ENCODE results near the gene C2CD3. TPM values are rescaled to one million over a fixed set of nuclear protein-coding genes. Genes with fewer than 3 reads are reported as not detected.

C2CD3 gene
- total RNA-seq, 1 experiment from 2014 or later = 22.0 TPM

- Histone ChIP-seq H3K79me2 (ENCODE audit: insufficient read depth, low read length) (no peaks in the 10 kb centered on the region), H2AK5ac (ENCODE audit: insufficient read length, low read length) (no peak overlapping the region), H2AFZ (ENCODE audit: low read length) (no peak overlapping the region), H4K20me1 (ENCODE audit: control insufficient read depth, insufficient read depth, insufficient read length) (no peaks in the 10 kb centered on the region), H2BK120ac (ENCODE audit: low read depth, low read length, poor library complexity, severe bottlenecking) (no peak overlapping the region), H2BK5ac (ENCODE audit: insufficient read length, low read length) (no peak overlapping the region), H3K4me1 (ENCODE audit: insufficient read depth, low read length) (peaks cover 1% of the 10 kb centered on the region; the same call in 1 of the 2 replicates), H4K91ac (ENCODE audit: insufficient read length, low read depth, low read length) (no peak overlapping the region), H3K27me3 (ENCODE audit: insufficient read depth, low read length) (no peaks in the 10 kb centered on the region), H3K79me1 (ENCODE audit: insufficient read depth, low read depth, low read length, poor library complexity, severe bottlenecking) (no peaks in the 10 kb centered on the region), H4K5ac (ENCODE audit: insufficient read length, low read depth, low read length) (no peak overlapping the region), H3T11ph (ENCODE audit: low read length) (no peak overlapping the region), H3K4ac (ENCODE audit: low read depth, low read length) (no peak overlapping the region), H3K14ac (ENCODE audit: insufficient read depth, low read length) (no peak overlapping the region), H2BK20ac (ENCODE audit: low read depth, low read length, poor library complexity, severe bottlenecking) (no peak overlapping the region), H3K18ac (ENCODE audit: insufficient read length, low read depth, low read length) (no peak overlapping the region), H3K9ac (ENCODE audit: extremely low read depth, insufficient read length, low read length) (no peak overlapping the region), H3K56ac (ENCODE audit: insufficient read length, low read depth, low read length) (no peak overlapping the region), H3K23me2 (ENCODE audit: insufficient read length, low read depth, low read length, poor library complexity, severe bottlenecking) (no peaks in the 10 kb centered on the region), H3K9me3 (ENCODE audit: control insufficient read depth, low read depth, low read length) (no peaks in the 10 kb centered on the region), H2BK15ac (ENCODE audit: low read depth, low read length) (no peak overlapping the region), H3K27ac (ENCODE audit: insufficient read length, low read depth, low read length) (no peak overlapping the region), H3K23ac (ENCODE audit: insufficient read length, low read depth, low read length) (no peak overlapping the region), H4K8ac (replicated peaks; ENCODE audit: insufficient read length, low read depth, low read length) (no peak overlapping the region), H2BK12ac (ENCODE audit: insufficient read length, low read depth, low read length) (no peak overlapping the region), H3K4me2 (ENCODE audit: insufficient read depth, insufficient read length, low read length) (no peak overlapping the region)
- no CpG with 5 or more reads among the region's 3 CpGs for WGBS (ENCODE audit: extremely low coverage, insufficient read length, low lambda C conversion rate)
- Mint-ChIP-seq H3K36me3 (ENCODE audit: insufficient read depth in 1 of 3, low read depth in 3 of 3) (peaks cover 25 to 66% (median 52%) of the 10 kb centered on the region in 3 experiments), H3K4me3 (no peak overlapping the region), H3K4me1 (peaks cover 1 to 5% of the 10 kb centered on the region in 2 experiments; a peak in 3 of 4 replicates), H3K27me3 (ENCODE audit: low read depth) (no peaks in the 10 kb centered on the region), H3K27ac (no peak overlapping the region), H3K9me3 (peaks cover 5 to 7% of the 10 kb centered on the region in 2 experiments; a peak in 4 of 5 replicates)
- no peak for TF ChIP-seq CTCF (conservative IDR thresholded peaks at IDR 0.05)
- no peak for DNase-seq
Measured at GRCh38 chr11:74133436-74133835, 37.4 kb downstream of the C2CD3 start.

All from H9 (cell line).